ENCODE measurements around the gene CYTH1.

The CYTH1 gene

DNA sequence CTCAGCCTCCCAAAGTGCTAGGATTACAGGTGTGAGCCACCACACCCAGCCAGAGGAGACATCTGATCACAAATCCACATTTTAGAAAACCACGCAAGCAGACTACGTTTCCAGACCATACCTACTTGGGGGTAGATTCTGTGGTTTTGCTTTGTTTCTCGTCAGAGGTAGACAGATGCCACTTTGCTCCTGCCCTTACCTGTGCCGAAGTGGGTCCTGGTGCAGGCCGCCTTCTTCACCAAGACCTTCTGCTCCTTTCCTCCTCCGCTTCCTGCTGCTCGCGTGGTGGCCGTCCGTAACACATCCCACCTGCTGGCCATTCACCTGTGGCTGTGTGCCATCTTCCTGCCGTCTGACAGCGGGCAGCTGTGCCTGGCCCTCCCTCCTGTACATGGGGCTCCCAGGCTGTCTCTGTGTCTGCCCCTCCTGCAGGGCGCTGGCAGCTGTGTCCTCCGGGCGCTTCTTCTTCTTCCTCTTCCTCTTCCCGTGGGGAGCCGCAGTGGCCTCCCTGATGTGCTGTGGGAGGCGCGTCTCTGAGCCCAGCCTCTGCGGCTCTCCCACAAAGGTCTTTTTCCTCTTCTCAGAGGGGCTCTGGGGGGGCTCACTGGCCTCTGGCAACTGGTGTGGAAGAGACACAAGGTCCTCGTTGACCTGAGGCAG, 21.2 kb upstream of the CYTH1 start:
- DNase-seq, result no peak

DNA sequence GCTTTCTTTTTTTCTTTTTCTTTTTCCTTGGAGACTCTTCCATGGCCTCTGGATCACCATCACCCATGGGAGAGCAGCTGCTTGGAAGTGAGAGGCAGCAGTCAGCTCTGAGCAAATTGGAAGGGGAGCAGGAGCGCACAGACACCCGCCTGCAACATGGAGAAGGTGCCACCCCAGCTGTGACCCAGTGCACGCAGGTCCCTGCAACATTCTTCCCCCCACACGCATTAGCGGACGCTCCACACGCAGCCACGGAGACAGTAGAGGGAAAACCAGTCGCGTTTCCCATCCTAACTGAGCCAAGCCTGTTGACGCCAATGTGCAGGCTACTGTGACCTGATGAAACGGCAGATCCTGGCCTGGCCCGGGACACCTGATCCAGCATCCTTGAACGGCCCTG, 20.4 kb upstream of the CYTH1 start:
- DNase-seq, result no peak

DNA sequence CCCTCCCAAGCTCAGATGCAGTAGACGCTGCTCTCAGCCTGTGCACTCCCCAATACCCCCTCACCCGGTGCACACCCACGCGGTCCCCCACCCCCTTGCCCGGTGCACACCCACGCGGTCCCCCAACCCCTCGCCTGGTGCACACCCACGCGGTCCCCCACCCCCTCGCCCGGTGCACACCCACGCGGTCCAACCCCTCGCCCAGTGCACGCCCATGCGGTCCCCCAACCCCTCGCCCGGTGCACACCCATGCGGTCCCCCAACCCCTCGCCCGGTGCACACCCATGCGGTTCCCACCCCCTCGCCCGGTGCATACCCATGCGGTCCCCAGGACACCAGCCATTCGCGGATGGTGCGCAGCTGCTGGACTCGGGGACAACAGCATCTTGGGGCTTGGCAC, 19.9 kb upstream of the CYTH1 start:
- no peak for DNase-seq

DNA sequence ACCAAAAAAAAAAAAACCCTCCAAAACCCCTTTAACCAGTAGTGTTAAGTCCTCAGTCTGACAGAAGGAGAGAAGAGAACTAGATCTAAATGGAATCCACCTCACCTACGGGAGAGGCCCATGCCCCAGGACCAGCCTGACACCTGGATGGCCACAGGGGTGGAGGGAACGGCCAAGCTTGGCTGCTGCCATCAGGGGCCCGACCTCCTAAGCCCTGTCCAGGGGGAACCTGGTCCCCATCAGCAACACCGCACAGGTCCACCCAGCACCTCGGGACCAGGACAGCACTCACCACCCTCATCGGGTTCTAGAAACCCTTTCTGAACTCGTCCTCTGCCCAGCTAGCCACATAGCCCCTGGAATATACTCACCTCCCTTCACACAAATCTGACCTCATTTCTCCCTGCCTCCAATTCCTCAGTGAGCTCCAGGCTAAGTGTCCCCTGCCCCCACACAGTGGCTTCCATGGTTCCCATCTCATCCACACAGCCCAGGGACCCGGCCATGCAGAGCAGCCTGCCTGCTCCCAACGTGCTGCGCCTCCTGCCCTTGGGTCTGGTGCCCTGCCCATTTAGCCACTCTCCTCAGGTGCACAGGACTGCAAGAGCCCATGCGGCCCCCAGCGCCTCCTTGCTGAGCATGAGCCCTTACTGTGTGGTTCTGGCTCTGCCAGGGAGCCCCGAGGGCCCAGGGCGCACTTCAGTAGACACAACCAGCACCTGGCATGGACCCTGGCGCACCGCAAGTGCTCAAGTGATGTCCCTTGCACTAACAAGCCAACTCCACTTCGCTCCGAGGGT, 18.3 kb upstream of the CYTH1 start:
- no peak for DNase-seq

DNA sequence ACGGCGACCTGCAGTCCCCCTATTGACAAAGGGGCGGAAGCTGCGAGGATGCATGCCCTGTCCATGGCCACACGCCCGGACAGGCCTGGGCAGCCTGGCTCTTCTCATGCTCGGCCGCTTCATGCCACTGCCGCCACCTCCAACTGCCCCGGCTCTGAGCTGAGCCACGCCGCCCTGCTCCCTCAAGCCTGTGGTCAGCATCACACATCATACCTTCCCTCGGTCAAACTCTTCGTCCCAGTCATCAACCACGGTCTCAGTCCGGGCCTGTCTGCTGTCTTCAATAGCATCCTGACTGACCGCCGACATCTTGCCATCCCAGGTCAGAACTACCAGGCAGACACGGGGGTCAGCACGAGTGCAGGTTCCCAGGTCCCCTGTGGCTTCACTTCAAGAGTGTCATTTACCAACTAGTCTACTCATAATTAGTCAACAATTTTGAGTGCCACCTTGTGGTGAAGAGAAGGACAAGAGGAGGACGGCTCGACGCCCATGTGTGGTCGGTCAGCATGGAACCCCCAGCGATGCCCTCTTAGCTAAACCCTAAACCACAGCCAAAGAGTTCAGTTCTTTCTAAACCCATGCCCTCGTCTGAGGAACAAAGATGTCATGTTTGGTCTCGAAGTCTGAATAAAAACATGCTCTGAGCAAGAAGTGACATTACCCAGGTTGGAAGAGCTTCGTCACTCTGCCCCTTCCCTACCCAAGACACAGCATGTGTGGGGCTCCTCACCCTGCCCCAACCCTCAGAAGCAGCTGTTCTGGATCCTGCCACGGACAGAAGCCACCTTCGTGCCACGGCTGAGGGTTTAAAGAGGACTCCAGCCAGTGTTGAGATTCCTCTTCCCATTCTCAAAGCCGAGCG, 16.9 kb upstream of the CYTH1 start:
- no peak for DNase-seq

- DNase-seq, result no peak
These were observed 15.9 kb upstream of the CYTH1 start for GRCh38 chr17:78797691-78798585.

GRCh38 chr17:78797213-78797612, 15.1 kb upstream of the CYTH1 start:
- DNase-seq, result no peak

- no peak for DNase-seq
These were observed 14.4 kb upstream of the CYTH1 start for GRCh38 chr17:78796517-78796900.

GRCh38 chr17:78795861-78796516, 13.9 kb upstream of the CYTH1 start:
- DNase-seq, result no peak

DNA sequence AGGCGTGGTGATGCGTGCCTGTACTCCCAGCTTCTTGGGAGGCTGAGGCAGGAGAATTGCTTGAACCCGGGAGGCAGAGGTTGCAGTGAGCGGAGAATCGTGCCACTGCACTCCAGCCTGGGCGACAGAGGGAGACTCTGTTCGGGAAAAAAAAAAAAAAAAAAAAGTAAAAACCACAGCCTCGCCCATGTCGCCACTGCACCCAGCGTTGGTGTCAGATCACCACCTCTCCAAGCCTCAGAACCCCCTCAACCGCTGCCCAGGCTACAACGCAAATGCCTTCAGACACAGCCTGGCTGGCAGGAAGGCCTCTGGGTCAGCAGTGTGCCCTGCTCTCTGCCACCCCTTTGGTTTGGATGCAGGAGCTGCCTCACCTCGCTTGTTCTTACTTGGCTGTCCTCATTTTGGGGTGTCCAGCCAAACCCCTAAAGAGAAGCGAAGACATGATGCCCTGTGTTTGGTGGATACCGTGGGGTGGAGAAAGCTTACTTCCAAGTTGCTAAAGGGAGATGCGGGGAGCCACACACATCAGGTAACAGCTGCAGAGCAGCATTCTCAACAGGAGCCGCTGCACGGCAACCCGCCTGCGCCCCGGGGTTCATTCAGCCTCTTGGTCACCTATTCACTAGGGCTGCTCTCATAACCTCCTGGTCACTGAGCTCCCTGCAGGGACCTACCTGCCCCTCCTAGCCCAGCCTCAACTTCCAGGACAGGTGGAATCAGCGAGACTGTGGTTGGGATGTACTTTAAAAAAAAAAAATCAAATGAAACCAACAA, 13.0 kb upstream of the CYTH1 start:
- DNase-seq, result no peak

GRCh38 chr17:78794399-78794798, 12.3 kb upstream of the CYTH1 start:
- no peak for DNase-seq

DNA sequence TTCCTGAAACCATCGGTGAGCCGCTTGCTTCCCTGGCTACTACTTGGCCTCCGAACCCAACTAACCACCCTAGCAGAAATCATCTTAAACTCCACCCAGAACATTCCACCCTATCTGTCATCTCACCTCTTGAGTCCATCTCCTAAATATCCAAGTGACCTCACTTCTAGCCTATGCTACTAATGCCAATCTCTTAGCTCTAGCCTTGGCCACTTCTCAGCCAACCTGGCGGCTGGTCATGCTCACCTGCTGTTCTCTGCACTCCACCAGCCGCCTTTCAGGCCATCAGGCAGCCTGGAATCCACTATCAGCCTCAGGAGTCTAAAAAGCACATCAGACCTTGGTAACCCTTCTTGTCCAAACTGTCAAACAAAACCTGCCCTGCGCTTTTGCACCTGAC, 11.9 kb upstream of the CYTH1 start:
- no peak for DNase-seq

GRCh38 chr17:78793415-78793814, 11.3 kb upstream of the CYTH1 start:
- DNase-seq, result no peak

- no peak for DNase-seq
These were observed 10.0 kb upstream of the CYTH1 start for GRCh38 chr17:78791840-78792709.

- no peak for DNase-seq
These were observed 8.5 kb upstream of the CYTH1 start for GRCh38 chr17:78790552-78790951.

GRCh38 chr17:78789663-78790181, 7.6 kb upstream of the CYTH1 start:
- no peak for DNase-seq

GRCh38 chr17:78789149-78789662, 7.1 kb upstream of the CYTH1 start:
- DNase-seq, result no peak

- DNase-seq, result no peak
These were observed 6.4 kb upstream of the CYTH1 start for GRCh38 chr17:78788451-78788850.

DNA sequence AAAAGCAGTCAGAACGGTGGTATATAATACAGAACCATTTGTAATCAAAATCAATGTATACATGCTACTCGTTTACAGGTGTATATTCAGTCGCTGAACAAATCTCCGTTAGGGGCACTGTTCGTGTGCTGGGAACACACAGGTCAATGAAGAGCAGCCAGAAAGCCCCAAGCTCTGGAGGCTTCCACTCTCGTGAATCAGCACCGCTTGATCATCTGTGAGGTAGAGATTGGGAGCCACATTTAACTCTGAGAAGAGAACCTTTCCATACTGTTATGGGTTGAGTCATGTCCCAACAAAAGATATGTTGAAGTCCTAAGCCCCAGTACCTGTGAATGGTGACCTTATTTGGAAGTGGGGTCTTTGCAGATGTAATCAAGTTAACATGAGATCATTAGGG, 5.4 kb upstream of the CYTH1 start:
- DNase-seq, result no peak

DNA sequence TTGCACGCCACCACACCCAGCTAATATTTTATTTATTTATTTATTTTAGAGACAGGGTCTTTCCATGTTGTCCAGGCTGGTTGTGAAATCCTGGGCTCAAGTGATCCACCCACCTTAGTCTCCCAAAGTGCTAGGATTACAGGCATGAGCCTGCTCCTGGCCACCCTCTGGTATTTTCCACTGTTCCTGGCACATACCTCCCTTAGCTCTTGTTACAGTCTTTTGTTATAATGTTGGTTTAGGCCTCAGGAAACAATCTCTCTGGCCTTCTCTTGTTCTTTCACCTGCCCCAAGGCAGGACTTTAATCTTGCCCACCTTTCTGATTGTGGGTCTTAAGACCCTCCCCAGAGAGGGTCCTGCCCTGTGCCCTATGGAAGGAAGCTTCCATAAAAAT, 3.6 kb upstream of the CYTH1 start:
- DNase-seq, result no peak
